Peyer's patch (tissue), 4 donors: Measurements from ENCODE around the gene STK17A.

Experiments used
- CTCF ChIP-seq, 6 experiments: fragments of 450-650 bp in 4 of 6; fragments of 200-600 bp in 2 of 6; sonication (generic) in 1 of 6; IDR thresholded peaks; one replicate each; pipeline ENCODE4 v1.5.1; 2017 to 2019; ENCODE audit warnings: antibody characterized with exemption in 6 of 6, mild to moderate bottlenecking in 3 of 6, moderate library complexity in 1 of 6
- POLR2A ChIP-seq, 2 donors: fragments of 450-650 bp; IDR thresholded peaks; one replicate each; pipeline ENCODE4 v1.5.1; 2017; ENCODE audit warnings: antibody characterized with exemption in 2 of 2, mild to moderate bottlenecking in 2 of 2, moderate library complexity in 2 of 2

- TF ChIP-seq CTCF (IDR thresholded peaks at IDR 0.05) (no peak), POLR2A (IDR thresholded peaks at IDR 0.05) (no peak)
These were observed 45.5 kb downstream of the STK17A start for GRCh38 chr7:43628431-43628830.
